Activated T-helper 2 cell treated with anti-CD3 and anti-CD28 coated beads, Interferon-gamma antibody, Interleukin-2, Interleukin-4, amounts not matched to agents 10 μg/mL and 5 μg/mL and 100 μg/mL, durations not matched to agents 14 hours and 24 hours and 36 hours (primary cell): Measurements from ENCODE around the gene MMP26. TPM values are rescaled to one million over a fixed set of nuclear protein-coding genes. Genes with fewer than 3 reads are reported as not detected.

ENCODE experiments used
- DNase-seq: peaks from one replicate; pipeline ENCODE4 v3.0.0; 2021; ENCODE audit warnings: low spot score
- H3K27ac Mint-ChIP-seq: one replicate; pipeline ENCODE4 v1.8.0; 2021; ENCODE audit warnings: mixed read lengths
- H3K27me3 Mint-ChIP-seq: one replicate; pipeline ENCODE4 v1.8.0; 2021; ENCODE audit warnings: low read depth, mixed read lengths
- H3K36me3 Mint-ChIP-seq: one replicate; pipeline ENCODE4 v1.8.0; 2021; ENCODE audit warnings: low read depth, mixed read lengths
- H3K4me1 Mint-ChIP-seq: one replicate; pipeline ENCODE4 v1.8.0; 2021; ENCODE audit warnings: low read depth, mixed read lengths
- H3K4me3 Mint-ChIP-seq: one replicate; pipeline ENCODE4 v1.8.0; 2021; ENCODE audit warnings: low read depth, mild to moderate bottlenecking, moderate library complexity, mixed read lengths
- H3K9me3 Mint-ChIP-seq: one replicate; pipeline ENCODE4 v1.8.0; 2021; ENCODE audit warnings: mixed read lengths
- intact Hi-C: fragments of 100-400 bp; cut with micrococcal nuclease; formaldehyde crosslinking; loops from one replicate; pipeline ENCODE4 v1.15.1; 2023
- total RNA-seq: library from RNA; stranded (reverse); gene quantifications from 2 replicates; pipeline ENCODE4 v1.2.3, GENCODE V29; 2022

Gene MMP26
- total RNA-seq, result not detected in 2 replicates

GRCh38 chr11:4704054-4704789 lies at the start of gene MMP26:
MMP26 (plus strand) TSS chr11:4704784.
- H3K4me1 Mint-ChIP-seq, result peaks cover 9% of the 10 kb centered on the region
- no peaks in the 10 kb centered on the region for H3K9me3 Mint-ChIP-seq
- intact Hi-C loops, result no loop called here
- peaks cover 10% of the 10 kb centered on the region for H3K27me3 Mint-ChIP-seq
- no peak within 1 kb of the TSS for H3K4me3 Mint-ChIP-seq
- no peak within 1 kb of the TSS for H3K27ac Mint-ChIP-seq
- H3K36me3 Mint-ChIP-seq, result no peaks in the 10 kb centered on the region
- DNase-seq, result no peak

GRCh38 chr11:4658629-4659445 lies 45.7 kb upstream of the MMP26 start:
- H3K9me3 Mint-ChIP-seq, result no peaks in the 10 kb centered on the region
- intact Hi-C loops, result no loop called here
- no peak overlapping the region for H3K27ac Mint-ChIP-seq
- H3K4me3 Mint-ChIP-seq, result no peak overlapping the region
- H3K4me1 Mint-ChIP-seq, result peaks cover 4% of the 10 kb centered on the region
- H3K27me3 Mint-ChIP-seq, result peaks cover 2% of the 10 kb centered on the region
- DNase-seq, result no peak
- H3K36me3 Mint-ChIP-seq, result no peaks in the 10 kb centered on the region

- H3K4me3 Mint-ChIP-seq, result no peak overlapping the region
Observed at GRCh38 chr11:4662876-4663275, 41.7 kb upstream of the MMP26 start.

GRCh38 chr11:4664183-4664582 lies 40.4 kb upstream of the MMP26 start:
- no peak for DNase-seq
- Mint-ChIP-seq H3K27ac (no peak overlapping the region), H3K4me3 (no peak overlapping the region), H3K9me3 (no peaks in the 10 kb centered on the region), H3K27me3 (peaks cover 8% of the 10 kb centered on the region), H3K36me3 (no peaks in the 10 kb centered on the region), H3K4me1 (no peaks in the 10 kb centered on the region)
- intact Hi-C loops, result no loop called here

More at GRCh38 chr11:4662876-4663275, 41.7 kb upstream of the MMP26 start:
- intact Hi-C loops, result no loop called here
- H3K9me3 Mint-ChIP-seq, result no peaks in the 10 kb centered on the region
- H3K27me3 Mint-ChIP-seq, result peaks cover 8% of the 10 kb centered on the region
- H3K27ac Mint-ChIP-seq, result no peak overlapping the region
- H3K4me1 Mint-ChIP-seq, result no peaks in the 10 kb centered on the region
- no peak for DNase-seq
- no peaks in the 10 kb centered on the region for H3K36me3 Mint-ChIP-seq

GRCh38 chr11:4664786-4665185 lies 39.8 kb upstream of the MMP26 start:
- peaks cover 8% of the 10 kb centered on the region for H3K27me3 Mint-ChIP-seq
- no peak for DNase-seq
- no peak overlapping the region for H3K4me3 Mint-ChIP-seq
- intact Hi-C loops, result no loop called here
- no peaks in the 10 kb centered on the region for H3K36me3 Mint-ChIP-seq
- no peaks in the 10 kb centered on the region for H3K4me1 Mint-ChIP-seq
- no peaks in the 10 kb centered on the region for H3K9me3 Mint-ChIP-seq
- H3K27ac Mint-ChIP-seq, result no peak overlapping the region

- no peaks in the 10 kb centered on the region for H3K9me3 Mint-ChIP-seq
Observed at GRCh38 chr11:4665424-4665823, 39.2 kb upstream of the MMP26 start.

GRCh38 chr11:4671741-4672140 lies 32.8 kb upstream of the MMP26 start:
- H3K36me3 Mint-ChIP-seq, result no peaks in the 10 kb centered on the region
- intact Hi-C loops, result no loop called here

More at GRCh38 chr11:4665424-4665823, 39.2 kb upstream of the MMP26 start:
- Mint-ChIP-seq H3K4me1 (no peaks in the 10 kb centered on the region), H3K4me3 (no peak overlapping the region), H3K36me3 (no peaks in the 10 kb centered on the region), H3K27me3 (peaks cover 8% of the 10 kb centered on the region), H3K27ac (no peak overlapping the region)
- DNase-seq, result no peak
- intact Hi-C loops, result no loop called here

GRCh38 chr11:4672470-4672869 lies 32.1 kb upstream of the MMP26 start:
- H3K27me3 Mint-ChIP-seq, result no peaks in the 10 kb centered on the region
- H3K4me3 Mint-ChIP-seq, result no peak overlapping the region
- no peaks in the 10 kb centered on the region for H3K4me1 Mint-ChIP-seq
- no peak for DNase-seq
- no peaks in the 10 kb centered on the region for H3K9me3 Mint-ChIP-seq
- intact Hi-C loops, result no loop called here
- no peak overlapping the region for H3K27ac Mint-ChIP-seq
- no peaks in the 10 kb centered on the region for H3K36me3 Mint-ChIP-seq

More at GRCh38 chr11:4671741-4672140, 32.8 kb upstream of the MMP26 start:
- no peaks in the 10 kb centered on the region for H3K27me3 Mint-ChIP-seq
- DNase-seq, result no peak
- no peak overlapping the region for H3K4me3 Mint-ChIP-seq
- H3K27ac Mint-ChIP-seq, result no peak overlapping the region
- H3K4me1 Mint-ChIP-seq, result no peaks in the 10 kb centered on the region
- no peaks in the 10 kb centered on the region for H3K9me3 Mint-ChIP-seq

- no peak for DNase-seq
- Mint-ChIP-seq H3K36me3 (no peaks in the 10 kb centered on the region), H3K9me3 (no peaks in the 10 kb centered on the region), H3K4me3 (no peak overlapping the region), H3K4me1 (no peaks in the 10 kb centered on the region), H3K27ac (no peak overlapping the region), H3K27me3 (no peaks in the 10 kb centered on the region)
- intact Hi-C loops, result no loop called here
Observed at GRCh38 chr11:4673781-4674180, 30.8 kb upstream of the MMP26 start.

GRCh38 chr11:4677948-4678347 lies 26.6 kb upstream of the MMP26 start:
- Mint-ChIP-seq H3K27me3 (no peaks in the 10 kb centered on the region), H3K27ac (no peak overlapping the region), H3K4me1 (no peaks in the 10 kb centered on the region), H3K9me3 (no peaks in the 10 kb centered on the region), H3K36me3 (no peaks in the 10 kb centered on the region), H3K4me3 (no peak overlapping the region)
- DNase-seq, result no peak
- intact Hi-C loops, result no loop called here

- H3K4me1 Mint-ChIP-seq, result no peaks in the 10 kb centered on the region
Observed at GRCh38 chr11:4680341-4680740, 24.2 kb upstream of the MMP26 start.

GRCh38 chr11:4682623-4683419 lies 21.8 kb upstream of the MMP26 start:
- no peak overlapping the region for H3K27ac Mint-ChIP-seq
- H3K9me3 Mint-ChIP-seq, result no peaks in the 10 kb centered on the region
- H3K27me3 Mint-ChIP-seq, result no peaks in the 10 kb centered on the region
- no peak overlapping the region for H3K4me3 Mint-ChIP-seq
- intact Hi-C loops, result no loop called here
- H3K4me1 Mint-ChIP-seq, result no peaks in the 10 kb centered on the region
- DNase-seq, result no peak
- no peaks in the 10 kb centered on the region for H3K36me3 Mint-ChIP-seq

More at GRCh38 chr11:4680341-4680740, 24.2 kb upstream of the MMP26 start:
- Mint-ChIP-seq H3K27me3 (no peaks in the 10 kb centered on the region), H3K36me3 (no peaks in the 10 kb centered on the region), H3K4me3 (no peak overlapping the region), H3K27ac (no peak overlapping the region), H3K9me3 (no peaks in the 10 kb centered on the region)
- no peak for DNase-seq
- intact Hi-C loops, result no loop called here
